Measurements from ENCODE around the gene MISP. TPM values are rescaled to one million over a fixed set of nuclear protein-coding genes. Genes with fewer than 3 reads are reported as not detected.

MISP gene
- total and polyA plus RNA-seq, 2 of the 13 experiments (the other 11 are each of a cell fraction or from before 2014, with no cell fraction given): 0.67 to 1.3 TPM

DNA sequence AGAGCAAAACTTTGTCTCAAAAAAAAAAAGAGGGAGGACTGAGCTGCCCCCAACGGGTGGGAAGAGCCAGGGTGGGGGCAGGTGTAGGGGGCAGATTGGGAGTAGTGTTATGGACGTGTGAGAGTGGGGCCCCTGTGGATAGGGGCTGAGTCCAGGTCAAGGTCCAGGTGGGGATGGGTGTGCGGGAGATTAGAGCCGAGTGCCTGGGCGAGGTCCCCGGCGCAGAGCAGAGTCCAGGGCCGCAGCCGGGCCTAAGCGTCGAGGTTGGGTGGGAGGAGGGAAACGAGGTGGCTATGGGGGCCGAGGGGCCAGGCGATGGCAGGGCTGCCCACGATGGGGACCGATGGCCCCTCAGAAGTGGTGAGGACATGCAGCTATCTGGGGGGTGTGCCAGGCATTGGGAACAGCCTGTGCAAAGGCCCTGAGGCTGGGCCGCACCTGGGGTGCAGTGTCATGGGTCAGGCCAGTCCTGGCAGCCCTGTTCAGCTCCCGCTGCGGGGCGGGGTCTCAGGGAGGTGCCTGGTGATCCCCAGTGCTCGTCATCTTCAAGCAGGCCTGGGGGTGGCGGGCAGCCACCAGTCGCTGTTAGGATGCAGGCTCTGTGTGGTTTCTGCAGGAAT is 12.3 kb upstream of the MISP start (continued):
- TF ChIP-seq, protein P1, sequence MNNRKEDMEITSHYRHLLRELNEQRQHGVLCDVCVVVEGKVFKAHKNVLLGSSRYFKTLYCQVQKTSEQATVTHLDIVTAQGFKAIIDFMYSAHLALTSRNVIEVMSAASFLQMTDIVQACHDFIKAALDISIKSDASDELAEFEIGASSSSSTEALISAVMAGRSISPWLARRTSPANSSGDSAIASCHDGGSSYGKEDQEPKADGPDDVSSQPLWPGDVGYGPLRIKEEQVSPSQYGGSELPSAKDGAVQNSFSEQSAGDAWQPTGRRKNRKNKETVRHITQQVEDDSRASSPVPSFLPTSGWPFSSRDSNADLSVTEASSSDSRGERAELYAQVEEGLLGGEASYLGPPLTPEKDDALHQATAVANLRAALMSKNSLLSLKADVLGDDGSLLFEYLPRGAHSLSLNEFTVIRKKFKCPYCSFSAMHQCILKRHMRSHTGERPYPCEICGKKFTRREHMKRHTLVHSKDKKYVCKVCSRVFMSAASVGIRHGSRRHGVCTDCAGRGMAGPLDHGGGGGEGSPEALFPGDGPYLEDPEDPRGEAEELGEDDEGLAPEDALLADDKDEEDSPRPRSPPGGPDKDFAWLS (CRISPR knock-in tag; IDR thresholded peaks at IDR 0.05; ENCODE audit: borderline replicate concordance): peak; percentile 87; the same call in 1 of the 2 replicates
- TF ChIP-seq ZNF235 (CRISPR knock-in tag; IDR thresholded peaks at IDR 0.05; ENCODE audit: borderline replicate concordance) (peak; percentile 34; the same call in 1 of the 2 replicates), ISL2 (CRISPR knock-in tag; IDR thresholded peaks at IDR 0.05) (peak; percentile 58; the same call in 1 of the 2 replicates), RAD51 (IDR thresholded peaks at IDR 0.05; ENCODE audit: borderline replicate concordance) (no peak), KLF6 (CRISPR knock-in tag; IDR thresholded peaks at IDR 0.05) (peak; percentile 90), POGZ (CRISPR knock-in tag; IDR thresholded peaks at IDR 0.05) (peak; percentile 71; the same call in 1 of the 2 replicates), ZMAT3 (CRISPR knock-in tag; conservative IDR thresholded peaks at IDR 0.05) (peak; percentile 58), PPARG (CRISPR knock-in tag; conservative IDR thresholded peaks at IDR 0.05) (peak; percentile 52; the same call in 1 of the 2 replicates), ZNF652 (CRISPR knock-in tag; IDR thresholded peaks at IDR 0.05; ENCODE audit: borderline replicate concordance, low read depth) (peak; percentile 11; the same call in 1 of the 2 replicates), ELF1 (CRISPR knock-in tag; IDR thresholded peaks at IDR 0.05) (no peak; the same call in 1 of the 2 replicates), SIX1 (CRISPR knock-in tag; IDR thresholded peaks at IDR 0.05; ENCODE audit: borderline replicate concordance) (peak; percentile 32; the same call in 1 of the 2 replicates), MAFK (conservative IDR thresholded peaks at IDR 0.05 in 1 of 2, IDR thresholded peaks at IDR 0.05 in 1 of 2; ENCODE audit: low read length in 2 of 2) (peak in 1 of 2 experiments; percentile 46; a peak in 2 of 4 replicates)
- TF ChIP-seq, protein P2, sequence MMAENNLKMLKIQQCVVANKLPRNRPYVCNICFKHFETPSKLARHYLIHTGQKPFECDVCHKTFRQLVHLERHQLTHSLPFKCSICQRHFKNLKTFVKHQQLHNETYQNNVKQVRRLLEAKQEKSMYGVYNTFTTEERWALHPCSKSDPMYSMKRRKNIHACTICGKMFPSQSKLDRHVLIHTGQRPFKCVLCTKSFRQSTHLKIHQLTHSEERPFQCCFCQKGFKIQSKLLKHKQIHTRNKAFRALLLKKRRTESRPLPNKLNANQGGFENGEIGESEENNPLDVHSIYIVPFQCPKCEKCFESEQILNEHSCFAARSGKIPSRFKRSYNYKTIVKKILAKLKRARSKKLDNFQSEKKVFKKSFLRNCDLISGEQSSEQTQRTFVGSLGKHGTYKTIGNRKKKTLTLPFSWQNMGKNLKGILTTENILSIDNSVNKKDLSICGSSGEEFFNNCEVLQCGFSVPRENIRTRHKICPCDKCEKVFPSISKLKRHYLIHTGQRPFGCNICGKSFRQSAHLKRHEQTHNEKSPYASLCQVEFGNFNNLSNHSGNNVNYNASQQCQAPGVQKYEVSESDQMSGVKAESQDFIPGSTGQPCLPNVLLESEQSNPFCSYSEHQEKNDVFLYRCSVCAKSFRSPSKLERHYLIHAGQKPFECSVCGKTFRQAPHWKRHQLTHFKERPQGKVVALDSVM (CRISPR knock-in tag; IDR thresholded peaks at IDR 0.05): peak; percentile 73
- TF ChIP-seq, protein P3, sequence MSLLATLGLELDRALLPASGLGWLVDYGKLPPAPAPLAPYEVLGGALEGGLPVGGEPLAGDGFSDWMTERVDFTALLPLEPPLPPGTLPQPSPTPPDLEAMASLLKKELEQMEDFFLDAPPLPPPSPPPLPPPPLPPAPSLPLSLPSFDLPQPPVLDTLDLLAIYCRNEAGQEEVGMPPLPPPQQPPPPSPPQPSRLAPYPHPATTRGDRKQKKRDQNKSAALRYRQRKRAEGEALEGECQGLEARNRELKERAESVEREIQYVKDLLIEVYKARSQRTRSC (CRISPR knock-in tag; IDR thresholded peaks at IDR 0.05; ENCODE audit: low read depth): no peak
- TF ChIP-seq, protein P4, sequence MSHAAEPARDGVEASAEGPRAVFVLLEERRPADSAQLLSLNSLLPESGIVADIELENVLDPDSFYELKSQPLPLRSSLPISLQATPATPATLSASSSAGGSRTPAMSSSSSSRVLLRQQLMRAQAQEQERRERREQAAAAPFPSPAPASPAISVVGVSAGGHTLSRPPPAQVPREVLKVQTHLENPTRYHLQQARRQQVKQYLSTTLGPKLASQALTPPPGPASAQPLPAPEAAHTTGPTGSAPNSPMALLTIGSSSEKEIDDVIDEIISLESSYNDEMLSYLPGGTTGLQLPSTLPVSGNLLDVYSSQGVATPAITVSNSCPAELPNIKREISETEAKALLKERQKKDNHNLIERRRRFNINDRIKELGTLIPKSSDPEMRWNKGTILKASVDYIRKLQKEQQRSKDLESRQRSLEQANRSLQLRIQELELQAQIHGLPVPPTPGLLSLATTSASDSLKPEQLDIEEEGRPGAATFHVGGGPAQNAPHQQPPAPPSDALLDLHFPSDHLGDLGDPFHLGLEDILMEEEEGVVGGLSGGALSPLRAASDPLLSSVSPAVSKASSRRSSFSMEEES (CRISPR knock-in tag; IDR thresholded peaks at IDR 0.05): peak; percentile 69; the same call in 1 of the 2 replicates
- TF ChIP-seq, protein P5, sequence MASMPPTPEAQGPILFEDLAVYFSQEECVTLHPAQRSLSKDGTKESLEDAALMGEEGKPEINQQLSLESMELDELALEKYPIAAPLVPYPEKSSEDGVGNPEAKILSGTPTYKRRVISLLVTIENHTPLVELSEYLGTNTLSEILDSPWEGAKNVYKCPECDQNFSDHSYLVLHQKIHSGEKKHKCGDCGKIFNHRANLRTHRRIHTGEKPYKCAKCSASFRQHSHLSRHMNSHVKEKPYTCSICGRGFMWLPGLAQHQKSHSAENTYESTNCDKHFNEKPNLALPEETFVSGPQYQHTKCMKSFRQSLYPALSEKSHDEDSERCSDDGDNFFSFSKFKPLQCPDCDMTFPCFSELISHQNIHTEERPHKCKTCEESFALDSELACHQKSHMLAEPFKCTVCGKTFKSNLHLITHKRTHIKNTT (CRISPR knock-in tag; IDR thresholded peaks at IDR 0.05): no peak
- TF ChIP-seq, protein P6, sequence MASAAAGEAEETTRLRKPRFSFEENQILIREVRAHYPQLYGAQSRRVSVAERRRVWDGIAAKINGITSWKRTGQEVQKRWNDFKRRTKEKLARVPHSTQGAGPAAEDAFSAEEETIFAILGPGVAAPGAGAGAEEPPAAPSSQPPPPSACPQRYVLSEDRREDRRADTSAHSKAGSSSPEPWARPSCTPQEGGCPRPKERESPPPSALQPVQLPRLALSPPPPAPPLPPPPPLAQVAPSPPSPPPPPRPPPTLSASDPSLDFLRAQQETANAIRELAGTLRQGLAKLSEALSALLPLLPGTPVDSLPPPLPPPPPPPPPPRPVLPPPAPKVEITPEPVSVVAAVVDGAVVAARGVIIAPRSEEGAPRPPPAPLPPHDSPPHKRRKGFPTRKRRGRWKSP (CRISPR knock-in tag; IDR thresholded peaks at IDR 0.05): peak; percentile 80; the same call in 1 of the 2 replicates
- TF ChIP-seq, protein P7, sequence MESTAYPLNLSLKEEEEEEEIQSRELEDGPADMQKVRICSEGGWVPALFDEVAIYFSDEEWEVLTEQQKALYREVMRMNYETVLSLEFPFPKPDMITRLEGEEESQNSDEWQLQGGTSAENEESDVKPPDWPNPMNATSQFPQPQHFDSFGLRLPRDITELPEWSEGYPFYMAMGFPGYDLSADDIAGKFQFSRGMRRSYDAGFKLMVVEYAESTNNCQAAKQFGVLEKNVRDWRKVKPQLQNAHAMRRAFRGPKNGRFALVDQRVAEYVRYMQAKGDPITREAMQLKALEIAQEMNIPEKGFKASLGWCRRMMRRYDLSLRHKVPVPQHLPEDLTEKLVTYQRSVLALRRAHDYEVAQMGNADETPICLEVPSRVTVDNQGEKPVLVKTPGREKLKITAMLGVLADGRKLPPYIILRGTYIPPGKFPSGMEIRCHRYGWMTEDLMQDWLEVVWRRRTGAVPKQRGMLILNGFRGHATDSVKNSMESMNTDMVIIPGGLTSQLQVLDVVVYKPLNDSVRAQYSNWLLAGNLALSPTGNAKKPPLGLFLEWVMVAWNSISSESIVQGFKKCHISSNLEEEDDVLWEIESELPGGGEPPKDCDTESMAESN (CRISPR knock-in tag; conservative IDR thresholded peaks at IDR 0.05): peak; percentile 94

Data from HepG2 (cell line).